Glutamatergic neuron (in vitro differentiated cells): ENCODE measurements around the gene TMEM125. TPM values are rescaled to one million over a fixed set of nuclear protein-coding genes. Genes with fewer than 3 reads are reported as not detected.

Experiments
- DNase-seq: peaks from one replicate; pipeline ENCODE4 v3.0.0; 2022
- H3K27ac Mint-ChIP-seq: one replicate; pipeline ENCODE4 v1.8.0; 2020; ENCODE audit warnings: mild to moderate bottlenecking, mixed read lengths, inconsistent platforms; ENCODE audit not compliant: unreplicated experiment
- H3K27me3 Mint-ChIP-seq: one replicate; pipeline ENCODE4 v1.8.0; 2020; ENCODE audit warnings: mild to moderate bottlenecking, moderate library complexity, mixed read lengths, inconsistent platforms; ENCODE audit not compliant: unreplicated experiment
- H3K36me3 Mint-ChIP-seq: one replicate; pipeline ENCODE4 v1.8.0; 2020; ENCODE audit warnings: mild to moderate bottlenecking, mixed read lengths, inconsistent platforms; ENCODE audit not compliant: unreplicated experiment
- H3K4me1 Mint-ChIP-seq: one replicate; pipeline ENCODE4 v1.8.0; 2020; ENCODE audit warnings: mild to moderate bottlenecking, low read depth, mixed read lengths, inconsistent platforms; ENCODE audit not compliant: unreplicated experiment
- H3K4me3 Mint-ChIP-seq: one replicate; pipeline ENCODE4 v1.8.0; 2020; ENCODE audit warnings: mild to moderate bottlenecking, mixed read lengths, inconsistent platforms; ENCODE audit not compliant: unreplicated experiment
- H3K9me3 Mint-ChIP-seq: one replicate; pipeline ENCODE4 v1.8.0; 2020; ENCODE audit warnings: mild to moderate bottlenecking, moderate library complexity, mixed read lengths, inconsistent platforms; ENCODE audit not compliant: unreplicated experiment
- CTCF ChIP-seq: fragments of 200-600 bp; sonication (generic); IDR thresholded peaks from one replicate; pipeline ENCODE4 v1.5.0; 2021; ENCODE audit not compliant: partially characterized antibody, unreplicated experiment
- total RNA-seq: library from RNA; stranded (reverse); fragmentation: NEBNext Ultra II Directional; extraction: Animal tissue kit (Norgen Biotek cat#: 25700); gene quantifications from one replicate; pipeline ENCODE4 v1.2.1, GENCODE V29; 2021; ENCODE audit not compliant: unreplicated experiment

TMEM125 gene
- total RNA-seq, 1 donor from 2014 or later, result not detected

- H3K36me3 Mint-ChIP-seq, result peaks cover 27% of the 10 kb centered on the region
- TF ChIP-seq CTCF, result no peak
Observed at GRCh38 chr1:43251024-43251423, 18.8 kb upstream of the TMEM125 start.

GRCh38 chr1:43252225-43252624 lies 17.6 kb upstream of the TMEM125 start:
- Mint-ChIP-seq H3K36me3 (peaks cover 23% of the 10 kb centered on the region), H3K27me3 (peaks cover 2% of the 10 kb centered on the region), H3K9me3 (peaks cover 8% of the 10 kb centered on the region), H3K27ac (no peak overlapping the region), H3K4me1 (no peaks in the 10 kb centered on the region), H3K4me3 (no peak overlapping the region)
- DNase-seq, result no peak
- no peak for TF ChIP-seq CTCF

More at GRCh38 chr1:43251024-43251423, 18.8 kb upstream of the TMEM125 start:
- Mint-ChIP-seq H3K9me3 (peaks cover 6% of the 10 kb centered on the region), H3K27ac (no peak overlapping the region), H3K4me1 (no peaks in the 10 kb centered on the region), H3K27me3 (peaks cover 2% of the 10 kb centered on the region), H3K4me3 (no peak overlapping the region)
- DNase-seq, result no peak

GRCh38 chr1:43253173-43253572 lies 16.6 kb upstream of the TMEM125 start:
- H3K27me3 Mint-ChIP-seq, result peaks cover 2% of the 10 kb centered on the region
- DNase-seq, result no peak
- no peaks in the 10 kb centered on the region for H3K4me1 Mint-ChIP-seq
- no peak overlapping the region for H3K4me3 Mint-ChIP-seq
- H3K36me3 Mint-ChIP-seq, result peaks cover 26% of the 10 kb centered on the region
- H3K27ac Mint-ChIP-seq, result no peak overlapping the region
- no peak for TF ChIP-seq CTCF
- peaks cover 9% of the 10 kb centered on the region for H3K9me3 Mint-ChIP-seq

GRCh38 chr1:43253876-43254275 lies 15.9 kb upstream of the TMEM125 start:
- Mint-ChIP-seq H3K36me3 (peaks cover 30% of the 10 kb centered on the region), H3K27me3 (peaks cover 2% of the 10 kb centered on the region), H3K9me3 (peaks cover 10% of the 10 kb centered on the region), H3K4me3 (no peak overlapping the region), H3K4me1 (no peaks in the 10 kb centered on the region), H3K27ac (no peak overlapping the region)
- DNase-seq, result no peak
- no peak for TF ChIP-seq CTCF

- H3K27me3 Mint-ChIP-seq, result peaks cover 2% of the 10 kb centered on the region
- peaks cover 10% of the 10 kb centered on the region for H3K9me3 Mint-ChIP-seq
- no peak overlapping the region for H3K4me3 Mint-ChIP-seq
- peaks cover 30% of the 10 kb centered on the region for H3K36me3 Mint-ChIP-seq
- no peak for TF ChIP-seq CTCF
- H3K27ac Mint-ChIP-seq, result no peak overlapping the region
- no peak for DNase-seq
- H3K4me1 Mint-ChIP-seq, result no peaks in the 10 kb centered on the region
Observed at GRCh38 chr1:43255438-43256210, 14.2 kb upstream of the TMEM125 start.
